Measurements from ENCODE around the gene IQCE.

The IQCE gene

DNA sequence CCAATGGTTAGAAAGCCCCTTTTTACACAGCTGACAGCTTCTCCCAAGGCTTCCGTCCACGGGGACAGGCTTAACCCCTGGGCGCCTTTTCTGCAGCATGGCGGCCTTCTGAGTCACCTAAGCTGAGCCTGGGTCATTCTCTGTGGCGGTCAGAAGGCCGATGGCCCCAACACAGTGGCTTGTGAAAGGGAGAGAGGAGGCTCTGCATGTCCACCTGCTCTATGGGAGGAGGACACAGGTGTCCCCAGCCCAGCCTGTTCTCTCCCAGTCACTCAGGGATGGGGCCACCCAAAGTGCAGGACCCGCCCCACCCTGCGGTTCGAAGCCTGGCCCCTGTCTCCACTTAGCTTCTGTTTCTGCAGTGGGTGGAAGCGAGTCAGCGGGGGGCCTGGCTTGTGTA, 52.6 kb downstream of the IQCE start:
- no peak for ATAC-seq
- TF ChIP-seq, protein P1, sequence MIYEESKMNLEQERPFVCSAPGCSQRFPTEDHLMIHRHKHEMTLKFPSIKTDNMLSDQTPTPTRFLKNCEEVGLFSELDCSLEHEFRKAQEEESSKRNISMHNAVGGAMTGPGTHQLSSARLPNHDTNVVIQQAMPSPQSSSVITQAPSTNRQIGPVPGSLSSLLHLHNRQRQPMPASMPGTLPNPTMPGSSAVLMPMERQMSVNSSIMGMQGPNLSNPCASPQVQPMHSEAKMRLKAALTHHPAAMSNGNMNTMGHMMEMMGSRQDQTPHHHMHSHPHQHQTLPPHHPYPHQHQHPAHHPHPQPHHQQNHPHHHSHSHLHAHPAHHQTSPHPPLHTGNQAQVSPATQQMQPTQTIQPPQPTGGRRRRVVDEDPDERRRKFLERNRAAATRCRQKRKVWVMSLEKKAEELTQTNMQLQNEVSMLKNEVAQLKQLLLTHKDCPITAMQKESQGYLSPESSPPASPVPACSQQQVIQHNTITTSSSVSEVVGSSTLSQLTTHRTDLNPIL (CRISPR knock-in tag; IDR thresholded peaks at IDR 0.05; ENCODE audit: low read depth): no peak
- TF ChIP-seq, protein P2, sequence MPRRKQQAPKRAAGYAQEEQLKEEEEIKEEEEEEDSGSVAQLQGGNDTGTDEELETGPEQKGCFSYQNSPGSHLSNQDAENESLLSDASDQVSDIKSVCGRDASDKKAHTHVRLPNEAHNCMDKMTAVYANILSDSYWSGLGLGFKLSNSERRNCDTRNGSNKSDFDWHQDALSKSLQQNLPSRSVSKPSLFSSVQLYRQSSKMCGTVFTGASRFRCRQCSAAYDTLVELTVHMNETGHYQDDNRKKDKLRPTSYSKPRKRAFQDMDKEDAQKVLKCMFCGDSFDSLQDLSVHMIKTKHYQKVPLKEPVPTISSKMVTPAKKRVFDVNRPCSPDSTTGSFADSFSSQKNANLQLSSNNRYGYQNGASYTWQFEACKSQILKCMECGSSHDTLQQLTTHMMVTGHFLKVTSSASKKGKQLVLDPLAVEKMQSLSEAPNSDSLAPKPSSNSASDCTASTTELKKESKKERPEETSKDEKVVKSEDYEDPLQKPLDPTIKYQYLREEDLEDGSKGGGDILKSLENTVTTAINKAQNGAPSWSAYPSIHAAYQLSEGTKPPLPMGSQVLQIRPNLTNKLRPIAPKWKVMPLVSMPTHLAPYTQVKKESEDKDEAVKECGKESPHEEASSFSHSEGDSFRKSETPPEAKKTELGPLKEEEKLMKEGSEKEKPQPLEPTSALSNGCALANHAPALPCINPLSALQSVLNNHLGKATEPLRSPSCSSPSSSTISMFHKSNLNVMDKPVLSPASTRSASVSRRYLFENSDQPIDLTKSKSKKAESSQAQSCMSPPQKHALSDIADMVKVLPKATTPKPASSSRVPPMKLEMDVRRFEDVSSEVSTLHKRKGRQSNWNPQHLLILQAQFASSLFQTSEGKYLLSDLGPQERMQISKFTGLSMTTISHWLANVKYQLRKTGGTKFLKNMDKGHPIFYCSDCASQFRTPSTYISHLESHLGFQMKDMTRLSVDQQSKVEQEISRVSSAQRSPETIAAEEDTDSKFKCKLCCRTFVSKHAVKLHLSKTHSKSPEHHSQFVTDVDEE (CRISPR knock-in tag; IDR thresholded peaks at IDR 0.05): no peak
- TF ChIP-seq ISL1 (CRISPR knock-in tag; IDR thresholded peaks at IDR 0.05) (no peak), ARNTL (CRISPR knock-in tag; IDR thresholded peaks at IDR 0.05; ENCODE audit: borderline replicate concordance, low read depth) (no peak), ZFP3 (CRISPR knock-in tag; IDR thresholded peaks at IDR 0.05) (no peak), ESRRG (CRISPR knock-in tag; IDR thresholded peaks at IDR 0.05) (no peak), ZC3H10 (CRISPR knock-in tag; IDR thresholded peaks at IDR 0.05) (no peak)
- TF ChIP-seq, protein P3, sequence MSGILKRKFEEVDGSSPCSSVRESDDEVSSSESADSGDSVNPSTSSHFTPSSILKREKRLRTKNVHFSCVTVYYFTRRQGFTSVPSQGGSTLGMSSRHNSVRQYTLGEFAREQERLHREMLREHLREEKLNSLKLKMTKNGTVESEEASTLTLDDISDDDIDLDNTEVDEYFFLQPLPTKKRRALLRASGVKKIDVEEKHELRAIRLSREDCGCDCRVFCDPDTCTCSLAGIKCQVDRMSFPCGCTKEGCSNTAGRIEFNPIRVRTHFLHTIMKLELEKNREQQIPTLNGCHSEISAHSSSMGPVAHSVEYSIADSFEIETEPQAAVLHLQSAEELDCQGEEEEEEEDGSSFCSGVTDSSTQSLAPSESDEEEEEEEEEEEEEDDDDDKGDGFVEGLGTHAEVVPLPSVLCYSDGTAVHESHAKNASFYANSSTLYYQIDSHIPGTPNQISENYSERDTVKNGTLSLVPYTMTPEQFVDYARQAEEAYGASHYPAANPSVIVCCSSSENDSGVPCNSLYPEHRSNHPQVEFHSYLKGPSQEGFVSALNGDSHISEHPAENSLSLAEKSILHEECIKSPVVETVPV (CRISPR knock-in tag; IDR thresholded peaks at IDR 0.05): no peak

DNA sequence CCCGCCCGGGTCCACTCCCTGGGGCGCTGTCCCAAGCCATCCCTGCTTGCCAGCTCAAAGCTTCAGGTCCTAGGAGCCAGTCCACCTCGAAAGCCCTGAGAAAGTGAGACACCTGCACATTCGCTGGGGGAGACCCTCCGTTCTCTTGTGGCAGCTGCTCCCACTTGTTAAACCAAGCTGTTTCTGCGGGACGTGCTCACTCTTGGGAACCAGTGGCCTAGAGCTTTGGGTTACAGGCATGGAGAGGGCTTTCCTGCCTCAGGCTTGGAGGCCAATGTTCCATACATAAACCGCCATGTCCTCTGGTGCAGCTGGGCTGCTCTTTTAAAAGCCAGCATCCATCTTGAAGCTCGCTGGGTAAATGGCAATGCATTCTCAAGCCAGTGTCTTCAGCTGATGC, 53.1 kb downstream of the IQCE start:
- TF ChIP-seq, protein P3 (CRISPR knock-in tag; IDR thresholded peaks at IDR 0.05): no peak
- TF ChIP-seq, protein P2 (CRISPR knock-in tag; IDR thresholded peaks at IDR 0.05): no peak
- TF ChIP-seq, protein P4, sequence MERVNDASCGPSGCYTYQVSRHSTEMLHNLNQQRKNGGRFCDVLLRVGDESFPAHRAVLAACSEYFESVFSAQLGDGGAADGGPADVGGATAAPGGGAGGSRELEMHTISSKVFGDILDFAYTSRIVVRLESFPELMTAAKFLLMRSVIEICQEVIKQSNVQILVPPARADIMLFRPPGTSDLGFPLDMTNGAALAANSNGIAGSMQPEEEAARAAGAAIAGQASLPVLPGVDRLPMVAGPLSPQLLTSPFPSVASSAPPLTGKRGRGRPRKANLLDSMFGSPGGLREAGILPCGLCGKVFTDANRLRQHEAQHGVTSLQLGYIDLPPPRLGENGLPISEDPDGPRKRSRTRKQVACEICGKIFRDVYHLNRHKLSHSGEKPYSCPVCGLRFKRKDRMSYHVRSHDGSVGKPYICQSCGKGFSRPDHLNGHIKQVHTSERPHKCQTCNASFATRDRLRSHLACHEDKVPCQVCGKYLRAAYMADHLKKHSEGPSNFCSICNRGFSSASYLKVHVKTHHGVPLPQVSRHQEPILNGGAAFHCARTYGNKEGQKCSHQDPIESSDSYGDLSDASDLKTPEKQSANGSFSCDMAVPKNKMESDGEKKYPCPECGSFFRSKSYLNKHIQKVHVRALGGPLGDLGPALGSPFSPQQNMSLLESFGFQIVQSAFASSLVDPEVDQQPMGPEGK (CRISPR knock-in tag; IDR thresholded peaks at IDR 0.05; ENCODE audit: borderline replicate concordance): no peak
- TF ChIP-seq, protein P5, sequence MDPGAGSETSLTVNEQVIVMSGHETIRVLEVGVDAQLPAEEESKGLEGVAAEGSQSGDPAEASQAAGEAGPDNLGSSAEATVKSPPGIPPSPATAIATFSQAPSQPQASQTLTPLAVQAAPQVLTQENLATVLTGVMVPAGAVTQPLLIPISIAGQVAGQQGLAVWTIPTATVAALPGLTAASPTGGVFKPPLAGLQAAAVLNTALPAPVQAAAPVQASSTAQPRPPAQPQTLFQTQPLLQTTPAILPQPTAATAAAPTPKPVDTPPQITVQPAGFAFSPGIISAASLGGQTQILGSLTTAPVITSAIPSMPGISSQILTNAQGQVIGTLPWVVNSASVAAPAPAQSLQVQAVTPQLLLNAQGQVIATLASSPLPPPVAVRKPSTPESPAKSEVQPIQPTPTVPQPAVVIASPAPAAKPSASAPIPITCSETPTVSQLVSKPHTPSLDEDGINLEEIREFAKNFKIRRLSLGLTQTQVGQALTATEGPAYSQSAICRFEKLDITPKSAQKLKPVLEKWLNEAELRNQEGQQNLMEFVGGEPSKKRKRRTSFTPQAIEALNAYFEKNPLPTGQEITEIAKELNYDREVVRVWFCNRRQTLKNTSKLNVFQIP (CRISPR knock-in tag; IDR thresholded peaks at IDR 0.05; ENCODE audit: borderline replicate concordance, low read depth): no peak
- TF ChIP-seq GLIS3 (CRISPR knock-in tag; IDR thresholded peaks at IDR 0.05) (no peak), TOX (CRISPR knock-in tag; IDR thresholded peaks at IDR 0.05; ENCODE audit: borderline replicate concordance) (no peak), ISL1 (CRISPR knock-in tag; IDR thresholded peaks at IDR 0.05) (no peak), ESRRG (CRISPR knock-in tag; IDR thresholded peaks at IDR 0.05) (no peak), ZFP30 (CRISPR knock-in tag; IDR thresholded peaks at IDR 0.05) (no peak), CSDC2 (CRISPR knock-in tag; IDR thresholded peaks at IDR 0.05) (no peak), ZNF70 (CRISPR knock-in tag; IDR thresholded peaks at IDR 0.05) (no peak), ARNTL (CRISPR knock-in tag; IDR thresholded peaks at IDR 0.05; ENCODE audit: borderline replicate concordance, low read depth) (no peak), OSR1 (CRISPR knock-in tag; IDR thresholded peaks at IDR 0.05) (no peak), ZNF565 (CRISPR knock-in tag; conservative IDR thresholded peaks at IDR 0.05; ENCODE audit: low read depth) (no peak), ZNF8 (CRISPR knock-in tag; IDR thresholded peaks at IDR 0.05) (no peak), ZC3H10 (CRISPR knock-in tag; IDR thresholded peaks at IDR 0.05) (no peak), SNAI2 (CRISPR knock-in tag; IDR thresholded peaks at IDR 0.05) (no peak), BACH2 (CRISPR knock-in tag; IDR thresholded peaks at IDR 0.05; ENCODE audit: borderline replicate concordance) (no peak)
- TF ChIP-seq, protein P1 (CRISPR knock-in tag; IDR thresholded peaks at IDR 0.05; ENCODE audit: low read depth): no peak
- ATAC-seq: no peak
